Stimulated activated CD4-positive, alpha-beta T cell treated with anti-CD3 and anti-CD28 coated beads, Interleukin-4, amount 100 ng/mL, for 4 hours (primary cell): ENCODE data around the gene NOS1.

Experiments
- DNase-seq, 2 experiments: peaks; one replicate each; pipeline ENCODE4 v3.0.0-alpha.2; 2020

The NOS1 gene

GRCh38 chr12:117166107-117166506 lies 195.3 kb downstream of the NOS1 start:
- DNase-seq, result no peak

- no peak for DNase-seq
Observed at GRCh38 chr12:117165342-117165741, 196.1 kb downstream of the NOS1 start.

- DNase-seq, result no peak
Observed at GRCh38 chr12:117162633-117163032, 198.8 kb downstream of the NOS1 start.

GRCh38 chr12:117162167-117162539 lies 199.3 kb downstream of the NOS1 start:
- no peak for DNase-seq

GRCh38 chr12:117161460-117162166 lies 199.8 kb downstream of the NOS1 start:
- no peak for DNase-seq

- DNase-seq, result no peak
Observed at GRCh38 chr12:117159674-117160073, 201.8 kb downstream of the NOS1 start.

GRCh38 chr12:117158911-117159553 lies 202.4 kb downstream of the NOS1 start:
- DNase-seq, result no peak
